ENCODE data around the gene PTPRU.

Gene PTPRU

GRCh38 chr1:29315262-29315661, 78.9 kb downstream of the PTPRU start:
- DNase-seq = no peak

DNA sequence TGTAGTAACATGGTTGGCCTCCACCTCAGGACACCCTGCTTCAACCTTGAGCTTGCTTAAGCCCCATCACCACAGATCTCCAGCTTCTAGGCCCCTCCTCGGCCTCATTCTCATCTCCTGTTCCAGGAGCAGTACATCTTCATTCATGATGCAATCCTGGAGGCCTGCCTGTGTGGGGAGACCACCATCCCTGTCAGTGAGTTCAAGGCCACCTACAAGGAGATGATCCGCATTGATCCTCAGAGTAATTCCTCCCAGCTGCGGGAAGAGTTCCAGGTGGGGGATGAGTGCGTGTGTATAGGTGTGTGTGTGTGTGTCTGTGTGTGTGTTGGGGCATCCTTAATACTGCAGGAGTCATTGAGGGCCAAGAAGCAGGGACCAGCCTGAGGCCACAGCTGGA, 79.6 kb downstream of the PTPRU start:
- no peak for DNase-seq

GRCh38 chr1:29317063-29317915, 81.0 kb downstream of the PTPRU start:
- DNase-seq = no peak

- DNase-seq = no peak
Measured at GRCh38 chr1:29317916-29318530, 81.7 kb downstream of the PTPRU start.

DNA sequence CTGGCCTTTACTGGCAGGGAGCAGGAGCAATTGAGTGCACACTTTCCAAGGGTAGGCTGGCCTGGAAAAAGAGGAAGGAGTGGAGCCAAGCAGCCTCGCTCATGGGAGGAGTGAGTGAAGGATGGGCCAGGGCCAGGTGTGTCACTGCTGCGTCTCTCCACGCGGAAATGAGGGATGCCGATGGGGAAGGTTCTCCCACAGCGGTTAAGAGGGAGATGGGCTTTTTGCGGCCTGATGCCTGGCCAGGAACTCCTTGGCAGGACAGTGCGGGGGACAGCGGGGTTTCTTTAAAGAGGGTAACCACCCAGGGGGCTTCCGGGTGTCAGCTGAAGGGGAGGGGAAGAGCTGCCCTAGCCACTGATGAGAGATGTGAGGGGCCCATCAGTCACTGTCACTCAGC, 82.4 kb downstream of the PTPRU start:
- DNase-seq = no peak

DNA sequence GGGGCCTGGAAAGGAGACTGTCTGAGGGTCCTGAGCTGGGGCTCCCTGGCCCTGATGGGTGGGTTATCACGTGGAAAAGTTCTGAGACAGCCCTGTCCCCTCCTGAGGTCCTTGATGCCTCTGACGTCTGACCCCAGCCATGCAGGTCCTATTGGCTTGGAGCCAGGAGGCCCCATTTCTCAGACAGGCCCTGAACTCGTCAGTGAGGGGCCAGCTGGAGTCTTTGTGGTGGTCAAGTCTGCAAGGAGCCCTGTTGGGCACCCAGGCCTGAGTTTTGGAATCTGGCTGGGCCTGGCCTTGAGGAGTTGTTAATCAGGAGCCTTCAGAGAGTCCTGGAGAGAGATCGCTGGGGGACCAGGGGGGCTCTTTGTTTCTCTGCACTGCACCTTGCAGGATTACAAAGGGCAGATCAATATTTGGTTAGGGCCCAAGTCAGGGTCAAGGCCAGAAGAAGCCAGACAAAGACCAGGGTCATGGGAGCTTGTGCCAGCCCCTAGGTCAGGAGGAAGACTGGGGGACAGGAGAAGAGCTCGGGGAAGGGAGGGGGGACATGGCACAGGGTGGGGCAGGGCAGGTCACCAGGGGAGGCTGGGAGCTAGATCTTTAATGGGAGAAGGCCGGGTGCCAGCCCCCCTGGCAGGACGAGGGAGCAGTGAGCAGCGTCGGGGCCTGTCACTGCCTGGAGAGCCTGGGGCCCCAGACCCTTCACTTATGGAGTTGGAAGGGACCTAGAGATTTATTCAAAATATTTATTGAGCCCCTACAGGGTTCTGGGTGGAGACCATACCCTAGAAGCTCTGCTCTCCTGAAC, 83.2 kb downstream of the PTPRU start:
- DNase-seq = no peak

GRCh38 chr1:29320156-29320940, 84.0 kb downstream of the PTPRU start:
- DNase-seq = no peak

DNA sequence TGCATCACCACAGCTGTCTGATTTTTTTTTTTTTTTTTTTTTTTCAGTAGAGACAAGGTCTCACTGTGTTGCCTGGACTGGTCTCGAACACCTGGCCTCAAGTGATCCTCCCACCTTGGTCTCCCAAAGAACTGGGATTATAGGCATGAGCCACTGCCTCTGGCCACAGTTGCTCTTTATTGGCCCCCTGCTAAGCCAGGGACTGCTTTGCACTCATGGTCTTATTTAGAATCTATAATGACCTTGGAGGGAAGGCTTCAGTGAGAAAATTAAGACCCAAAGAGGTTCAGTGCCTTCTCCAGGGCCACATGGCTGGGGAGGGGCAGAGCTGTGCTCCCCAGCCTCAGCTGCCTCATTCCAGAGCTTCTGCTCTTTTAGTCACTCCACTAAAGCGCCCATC, 84.9 kb downstream of the PTPRU start:
- no peak for DNase-seq

- no peak for DNase-seq
Measured at GRCh38 chr1:29322147-29322694, 85.9 kb downstream of the PTPRU start.

DNA sequence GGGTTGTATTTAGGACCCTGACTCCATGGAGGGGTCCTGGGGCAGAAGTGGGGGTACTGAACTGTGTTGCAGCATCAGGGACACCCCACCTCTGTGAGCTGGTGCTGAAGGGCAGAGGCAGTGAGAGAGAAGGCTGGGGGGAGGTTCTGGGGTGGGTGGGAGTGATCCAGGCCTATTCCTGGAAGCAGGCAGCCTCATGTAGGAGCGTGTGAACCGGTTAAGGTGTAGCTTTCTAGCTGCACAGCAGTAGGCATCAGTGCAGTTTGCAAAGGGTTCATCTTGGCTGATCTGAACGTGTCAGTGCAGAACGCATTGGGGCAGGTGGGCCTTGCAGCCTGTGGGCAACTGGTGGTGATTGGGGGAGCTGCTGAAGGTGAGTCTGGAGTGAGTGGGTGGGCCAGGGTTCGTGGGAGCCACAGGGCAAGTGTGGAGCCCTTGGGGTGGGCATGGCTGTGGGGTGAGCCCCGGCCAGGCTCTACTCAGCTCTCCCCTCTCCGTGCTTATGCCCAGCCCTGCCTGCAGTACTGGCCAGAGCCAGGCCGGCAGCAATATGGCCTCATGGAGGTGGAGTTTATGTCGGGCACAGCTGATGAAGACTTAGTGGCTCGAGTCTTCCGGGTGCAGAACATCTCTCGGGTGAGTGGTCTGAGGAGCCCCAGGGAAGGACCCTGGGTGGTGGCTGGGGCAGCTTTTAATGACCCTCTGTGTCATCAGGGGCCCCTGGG, 86.7 kb downstream of the PTPRU start:
- peak in 12 of 56 donors; percentile 4 to 36 (median 22) for DNase-seq

- DNase-seq = peak in 13 of 56 donors; percentile 8 to 49 (median 28)
Measured at GRCh38 chr1:29323636-29324035, 87.3 kb downstream of the PTPRU start.

DNA sequence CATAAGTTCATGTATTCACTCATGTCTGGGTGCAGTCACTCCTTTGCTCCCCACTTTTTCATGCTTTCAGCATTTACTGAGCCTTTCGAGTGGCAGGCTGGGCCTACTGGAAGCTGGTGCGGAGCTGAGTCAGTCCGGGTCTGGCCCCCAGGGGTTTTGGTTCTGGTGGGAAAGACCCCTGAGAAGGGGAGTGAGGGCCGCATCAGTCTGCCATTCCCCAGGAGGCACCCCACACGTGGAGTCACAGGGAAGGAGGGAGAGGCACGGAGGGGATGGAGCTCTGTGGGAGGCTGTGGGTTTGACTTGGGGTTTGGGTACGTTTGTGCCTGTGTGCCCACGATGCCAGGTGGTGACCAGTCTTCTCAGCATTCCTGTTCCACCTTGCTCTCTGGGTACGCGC, 87.9 kb downstream of the PTPRU start:
- DNase-seq = no peak

- DNase-seq = peak in 5 of 56 donors; percentile 11 to 23 (median 16)
Measured at GRCh38 chr1:29324771-29325351, 88.5 kb downstream of the PTPRU start.

DNA sequence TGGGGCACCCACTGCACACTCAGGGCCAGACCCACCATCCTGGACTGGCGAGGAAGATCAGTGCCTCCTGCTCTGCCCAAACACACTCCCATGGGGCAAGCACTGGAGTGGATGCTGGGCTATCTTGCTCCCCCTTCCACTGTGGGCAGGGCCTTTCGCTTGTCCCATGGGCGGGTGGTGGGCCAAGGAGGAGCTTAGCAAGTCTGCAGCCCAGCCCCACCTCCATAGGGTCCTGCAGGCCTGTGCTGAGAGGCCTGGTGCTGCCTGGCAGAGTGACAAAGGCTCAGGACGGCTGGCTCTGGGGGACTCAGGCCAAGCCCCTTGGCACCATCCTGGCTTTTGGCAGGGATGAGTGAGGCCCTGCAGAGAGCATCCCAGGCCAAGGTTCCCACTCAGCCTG, 89.4 kb downstream of the PTPRU start:
- no peak for DNase-seq

- DNase-seq = no peak
Measured at GRCh38 chr1:29326123-29326522, 89.8 kb downstream of the PTPRU start.

DNA sequence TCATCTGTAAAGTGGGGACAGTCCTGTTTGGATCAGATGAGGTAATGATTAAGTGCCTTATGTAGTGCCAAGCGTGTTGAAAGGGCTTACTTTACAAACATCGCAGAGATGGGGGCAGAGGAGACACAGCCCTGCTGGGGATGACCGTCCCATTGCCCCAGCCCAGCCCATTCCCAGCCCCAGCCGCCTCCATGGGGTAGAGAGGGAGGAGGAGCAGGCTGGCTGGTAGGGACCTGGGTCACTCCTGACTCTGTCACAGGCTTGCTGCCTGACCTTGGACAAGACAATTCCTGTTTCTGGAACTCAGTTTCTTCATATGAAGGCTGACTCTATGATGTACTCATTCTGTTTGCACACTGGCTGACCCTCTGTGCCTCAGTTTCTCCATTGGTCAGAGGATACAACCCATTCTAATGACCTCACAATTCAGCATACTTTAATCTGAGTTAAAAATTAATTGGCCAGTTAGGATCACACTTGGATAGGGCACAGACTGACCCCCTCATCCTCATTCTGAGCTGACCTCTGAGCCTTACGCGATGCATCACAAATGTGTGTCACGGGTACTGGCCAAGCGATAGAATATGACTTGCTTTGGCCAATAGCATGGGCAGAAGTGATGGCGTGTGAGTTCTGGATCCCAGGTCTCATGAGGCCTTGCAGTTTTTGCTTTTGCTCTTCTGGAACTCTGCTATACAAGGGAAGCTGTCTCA, 91.1 kb downstream of the PTPRU start:
- DNase-seq = no peak

GRCh38 chr1:29329022-29329775, 92.9 kb downstream of the PTPRU start:
- DNase-seq = no peak

DNA sequence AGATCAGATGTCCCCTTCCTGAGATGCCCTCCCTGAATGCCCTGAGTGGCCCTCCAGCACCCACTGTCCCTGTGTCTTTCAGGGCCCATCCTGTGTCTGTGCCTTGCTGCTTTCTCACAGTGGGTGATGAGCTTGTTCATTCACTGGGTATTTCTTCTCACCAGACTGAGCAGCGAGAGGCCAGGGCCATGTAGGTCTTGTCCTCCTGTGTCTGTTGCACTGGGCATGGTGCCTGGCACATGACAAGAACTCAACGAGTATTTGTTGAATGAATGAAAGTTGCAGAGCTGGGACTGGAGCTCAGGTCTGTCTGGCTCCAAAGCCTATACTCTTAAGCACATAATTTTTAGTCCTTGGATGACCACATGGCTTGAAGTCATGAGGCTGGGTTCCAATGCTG, 93.8 kb downstream of the PTPRU start:
- DNase-seq = no peak

Data from nucleus accumbens (tissue), 56 donors.